T-cell (primary cell): ENCODE measurements around the gene PRRT4. TPM values are rescaled to one million over a fixed set of nuclear protein-coding genes. Genes with fewer than 3 reads are reported as not detected.
A peak's percentile ranks its signal among the peaks of the same experiment; 100 is the strongest.

Source experiments
- ATAC-seq, 4 experiments: fragments of 200-7000 bp in 3 of 4; fragments of 150-1000 bp in 1 of 4; cut with Tn5 transposase; replicated peaks in 1 of 4; 1 replicate in 3 of 4; 2 replicates in 1 of 4; pipeline ENCODE4 v1.10.0; 2021; ENCODE audit warnings: moderate library complexity in 3 of 4, mild to moderate bottlenecking in 2 of 4, moderate number of reproducible peaks in 1 of 4
- CTCF ChIA-PET, 2 donors: fragments of 300-600 bp; sonication (Branson Sonifier 250); formaldehyde crosslinking; loops; one replicate each; lab custom pipeline; 2022; ENCODE audit warnings: antibody characterized with exemption in 2 of 2; lab: Charles Lee
- POLR2A ChIA-PET, 2 donors: fragments of 300-600 bp; sonication (Branson Sonifier 250); formaldehyde crosslinking; loops; one replicate each; lab custom pipeline; 2022; ENCODE audit warnings: antibody characterized with exemption in 2 of 2; lab: Charles Lee
- DNase-seq, 35 experiments: peaks; one replicate each; pipeline versions ENCODE4 v3.0.0 to v3.0.0-alpha.2; 2013 to 2023
- H3K27ac ChIP-seq: one replicate; pipeline ENCODE4 v1.5.1; 2013; ENCODE audit warnings: low read length
- H3K27me3 ChIP-seq, 2 experiments: replicated peaks in 1 of 2; 1 replicate in 1 of 2; 2 replicates in 1 of 2; pipeline versions ENCODE4 v1.6.1 to v1.7.0; 2013; ENCODE audit warnings: low read length in 1 of 2, mixed read lengths in 1 of 2; ENCODE audit not compliant: control insufficient read depth in 2 of 2, insufficient read depth in 2 of 2; ENCODE audit errors: extremely low read depth in 1 of 2
- H3K36me3 ChIP-seq, 2 donors: 1 replicate in 1 of 2; 2 replicates in 1 of 2; pipeline versions ENCODE4 v1.6.1 to v1.7.0; 2013; ENCODE audit warnings: low read length in 1 of 2; ENCODE audit not compliant: control insufficient read depth in 2 of 2, insufficient read depth in 1 of 2; ENCODE audit errors: extremely low read depth in 1 of 2
- H3K4me1 ChIP-seq, 2 experiments: 1 replicate in 1 of 2; 2 replicates in 1 of 2; pipeline versions ENCODE4 v1.6.1 to v1.7.0; 2013; ENCODE audit warnings: low read length in 2 of 2, mixed read lengths in 1 of 2; ENCODE audit not compliant: insufficient read depth in 2 of 2, control insufficient read depth in 1 of 2; ENCODE audit errors: extremely low read depth in 1 of 2
- H3K4me3 ChIP-seq, 2 donors: 1 replicate in 1 of 2; 2 replicates in 1 of 2; pipeline versions ENCODE4 v1.5.1 to v1.7.0; 2013; ENCODE audit warnings: mild to moderate bottlenecking in 2 of 2, low read length in 1 of 2, moderate library complexity in 1 of 2; ENCODE audit not compliant: control insufficient read depth in 1 of 2; ENCODE audit errors: extremely low read depth in 1 of 2
- H3K9me3 ChIP-seq: 2 replicates; pipeline ENCODE4 v1.7.0; 2013
- H3K27ac Mint-ChIP-seq, 2 donors: one replicate each; pipeline ENCODE4 v1.8.0; 2020 to 2021; ENCODE audit warnings: mild to moderate bottlenecking in 2 of 2, mixed read lengths in 2 of 2
- H3K27me3 Mint-ChIP-seq, 2 donors: one replicate each; pipeline ENCODE4 v1.8.0; 2021 to 2022; ENCODE audit warnings: mixed read lengths in 2 of 2
- H3K36me3 Mint-ChIP-seq: one replicate; pipeline ENCODE4 v1.8.0; 2021; ENCODE audit warnings: mixed read lengths
- H3K4me1 Mint-ChIP-seq, 3 donors: one replicate each; pipeline ENCODE4 v1.8.0; 2020 to 2022; ENCODE audit warnings: mixed read lengths in 3 of 3, mild to moderate bottlenecking in 1 of 3
- H3K4me3 Mint-ChIP-seq, 3 donors: one replicate each; pipeline ENCODE4 v1.8.0; 2020 to 2022; ENCODE audit warnings: mild to moderate bottlenecking in 3 of 3, mixed read lengths in 3 of 3, moderate library complexity in 3 of 3
- H3K9me3 Mint-ChIP-seq, 3 donors: one replicate each; pipeline ENCODE4 v1.8.0; 2020 to 2022; ENCODE audit warnings: mixed read lengths in 3 of 3
- WGBS: methylation state at CpG from one replicate; pipeline ENCODE4 v1.1.5; 2013; ENCODE audit warnings: missing lambda C conversion rate; ENCODE audit not compliant: insufficient coverage; 5-methylcytosine and 5-hydroxymethylcytosine counted together
- total RNA-seq, 35 experiments: library from RNA in 6 of 35; stranded (reverse) in 6 of 35; fragments of 120-200 nt in 1 of 35; gene quantifications; one replicate each; pipeline versions ENCODE4 v1.2.1 to v1.2.4 and lab custom pipeline; 2013 to 2026

PRRT4 gene
- total RNA-seq, 5 donors from 2014 or later (not counting 1 experiment from before 2014, with no cell fraction given) = 0.15 to 1.1 (median 0.65) TPM

DNA sequence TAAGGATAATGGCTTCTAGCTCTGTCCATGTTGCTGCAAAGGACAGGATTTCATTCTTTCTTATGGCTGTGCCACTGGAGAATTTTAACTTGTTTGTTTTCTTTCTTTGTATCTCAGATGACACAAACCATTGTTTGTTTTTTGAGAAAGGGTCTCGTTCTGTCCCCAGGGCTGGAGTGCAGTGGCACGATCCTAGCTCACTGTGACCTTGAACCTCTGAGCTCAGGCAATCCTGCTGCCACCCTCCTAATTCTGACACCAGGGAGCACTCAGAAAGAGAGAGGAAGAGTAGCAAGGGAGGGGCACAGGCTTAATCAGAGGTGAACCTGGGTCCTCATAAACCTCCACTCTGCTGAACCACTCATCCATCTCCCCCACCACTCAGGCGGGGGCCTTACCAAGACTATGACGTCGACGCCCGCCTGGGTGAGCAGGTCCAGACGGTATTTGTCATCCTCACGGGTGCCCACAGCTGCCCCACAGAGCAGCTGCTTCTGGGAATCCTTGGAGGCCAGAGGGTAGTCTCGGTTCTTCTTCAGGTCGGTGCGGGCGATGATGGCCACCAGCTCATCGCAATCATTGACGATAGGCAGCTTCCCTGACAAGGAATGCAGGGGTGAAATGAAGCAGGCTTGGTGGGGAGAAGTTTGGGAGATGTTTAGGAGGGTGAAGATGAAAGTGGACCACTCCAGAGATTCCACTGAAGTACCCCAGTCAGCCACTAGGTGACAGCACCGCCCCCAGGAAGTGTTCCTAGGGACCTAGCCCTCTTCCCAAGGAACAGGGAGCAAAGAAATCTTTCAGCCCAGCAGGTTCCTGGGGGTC is 36.7 kb upstream of the PRRT4 start:
- H3K4me3 Mint-ChIP-seq = no peak overlapping the region
- peaks cover 38% of the 10 kb centered on the region for H3K36me3 Mint-ChIP-seq
- H3K36me3 ChIP-seq = peaks cover 13 to 70% of the 10 kb centered on the region in 2 donors
- H3K27ac Mint-ChIP-seq = no peak overlapping the region
- CTCF ChIA-PET = interaction anchor here (0.6 to 4.0 kb wide), 10 partner anchors 12 to 1172 kb away, joined by 3 to 59 read pairs (median 5); no protein-coding TSS in a partner anchor
- no peak overlapping the region for H3K27ac ChIP-seq
- peaks cover under 1 to 7% (median 2%) of the 10 kb centered on the region in 3 donors for H3K4me1 Mint-ChIP-seq
- H3K27me3 Mint-ChIP-seq = no peaks in the 10 kb centered on the region
- peak in 10 of 35 experiments; percentile 13 to 61 (median 32) for DNase-seq
- H3K9me3 ChIP-seq = no peaks in the 10 kb centered on the region
- no peaks in the 10 kb centered on the region for H3K9me3 Mint-ChIP-seq
- H3K4me3 ChIP-seq = no peak overlapping the region
- ATAC-seq = peak; percentile 32 to 61 (median 53)
- H3K4me1 ChIP-seq = no peaks in the 10 kb centered on the region
- POLR2A ChIA-PET = interaction anchor here in 1 of 2 donors (0.5 kb wide), 1 partner anchor 891 kb away, joined by 3 read pairs; no protein-coding TSS in a partner anchor
- H3K27me3 ChIP-seq = no peaks in the 10 kb centered on the region
- 86% methylated on average over 14 of the region's 16 CpGs for WGBS

DNA sequence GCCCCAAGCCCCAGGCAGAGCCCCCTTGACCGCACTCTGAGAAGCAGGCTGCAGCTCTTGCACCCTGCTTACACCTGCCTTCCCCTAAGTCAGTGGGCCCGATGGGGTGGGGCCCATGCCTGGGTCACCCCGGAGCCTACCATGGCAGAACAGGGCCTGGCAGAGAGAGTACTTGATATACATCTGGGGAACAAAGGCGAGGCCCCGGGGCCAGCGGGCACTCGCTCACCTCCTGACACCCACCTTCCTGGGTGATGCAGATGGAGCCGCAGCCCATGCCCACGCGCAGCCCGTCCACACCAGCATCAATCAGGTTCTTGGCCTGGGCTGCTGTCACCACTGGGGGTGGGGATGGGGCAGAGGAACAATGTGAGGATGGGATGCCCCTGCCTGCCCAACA is 34.9 kb upstream of the PRRT4 start:
- Histone ChIP-seq H3K4me1 (no peaks in the 10 kb centered on the region), H3K27ac (no peak overlapping the region), H3K4me3 (no peak overlapping the region), H3K27me3 (no peaks in the 10 kb centered on the region), H3K9me3 (no peaks in the 10 kb centered on the region), H3K36me3 (peaks cover 15 to 83% of the 10 kb centered on the region in 2 donors)
- ChIA-PET CTCF (interaction anchor here (2.2 to 4.0 kb wide), 3 partner anchors 30 to 64 kb away, joined by 11 to 59 read pairs (median 15); no protein-coding TSS in a partner anchor), POLR2A (no interaction called here)
- H3K27me3 Mint-ChIP-seq = no peaks in the 10 kb centered on the region
- H3K36me3 Mint-ChIP-seq = peaks cover 39% of the 10 kb centered on the region
- ATAC-seq = no peak
- no peak overlapping the region for H3K4me3 Mint-ChIP-seq
- no peak overlapping the region for H3K27ac Mint-ChIP-seq
- H3K4me1 Mint-ChIP-seq = peaks cover 0 to 2% (median 0%) of the 10 kb centered on the region in 3 donors
- DNase-seq = no peak
- WGBS = 95% methylated on average over 4 of the region's 11 CpGs
- H3K9me3 Mint-ChIP-seq = no peaks in the 10 kb centered on the region

DNA sequence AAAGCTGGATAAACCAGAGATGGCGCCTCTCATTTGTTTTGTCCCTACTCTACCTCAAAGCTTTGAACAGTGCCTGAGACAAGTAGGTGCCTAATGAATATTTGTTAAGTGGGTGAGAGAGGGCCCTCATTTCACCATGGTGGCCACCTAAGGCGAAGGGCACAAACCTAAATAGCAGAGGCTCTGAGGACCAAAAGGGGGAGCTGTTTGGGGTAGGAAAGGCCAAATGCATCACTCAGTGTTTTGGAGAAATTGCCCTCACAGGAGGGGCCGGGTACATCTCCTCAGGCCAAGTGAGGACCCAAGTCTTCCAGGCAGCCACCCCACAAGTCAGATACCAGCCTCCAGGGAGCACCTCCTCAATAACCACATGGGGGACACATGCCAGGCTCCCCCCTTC is 34.3 kb upstream of the PRRT4 start:
- no peaks in the 10 kb centered on the region for H3K9me3 Mint-ChIP-seq
- no peaks in the 10 kb centered on the region for H3K27me3 ChIP-seq
- ATAC-seq = no peak
- H3K4me1 Mint-ChIP-seq = no peaks in the 10 kb centered on the region
- no peaks in the 10 kb centered on the region for H3K9me3 ChIP-seq
- no peaks in the 10 kb centered on the region for H3K4me1 ChIP-seq
- WGBS = no CpG with 5 or more reads among the region's 3 CpGs
- H3K27ac Mint-ChIP-seq = no peak overlapping the region
- no peaks in the 10 kb centered on the region for H3K27me3 Mint-ChIP-seq
- ChIA-PET POLR2A (no interaction called here), CTCF (interaction anchor here (0.5 to 3.3 kb wide), 2 partner anchors 65 to 186 kb away, joined by 11 to 14 read pairs; no protein-coding TSS in a partner anchor)
- H3K36me3 ChIP-seq = peaks cover 12 to 78% of the 10 kb centered on the region in 2 donors
- no peak overlapping the region for H3K4me3 ChIP-seq
- no peak for DNase-seq
- peaks cover 33% of the 10 kb centered on the region for H3K36me3 Mint-ChIP-seq
- H3K4me3 Mint-ChIP-seq = no peak overlapping the region
- no peak overlapping the region for H3K27ac ChIP-seq

DNA sequence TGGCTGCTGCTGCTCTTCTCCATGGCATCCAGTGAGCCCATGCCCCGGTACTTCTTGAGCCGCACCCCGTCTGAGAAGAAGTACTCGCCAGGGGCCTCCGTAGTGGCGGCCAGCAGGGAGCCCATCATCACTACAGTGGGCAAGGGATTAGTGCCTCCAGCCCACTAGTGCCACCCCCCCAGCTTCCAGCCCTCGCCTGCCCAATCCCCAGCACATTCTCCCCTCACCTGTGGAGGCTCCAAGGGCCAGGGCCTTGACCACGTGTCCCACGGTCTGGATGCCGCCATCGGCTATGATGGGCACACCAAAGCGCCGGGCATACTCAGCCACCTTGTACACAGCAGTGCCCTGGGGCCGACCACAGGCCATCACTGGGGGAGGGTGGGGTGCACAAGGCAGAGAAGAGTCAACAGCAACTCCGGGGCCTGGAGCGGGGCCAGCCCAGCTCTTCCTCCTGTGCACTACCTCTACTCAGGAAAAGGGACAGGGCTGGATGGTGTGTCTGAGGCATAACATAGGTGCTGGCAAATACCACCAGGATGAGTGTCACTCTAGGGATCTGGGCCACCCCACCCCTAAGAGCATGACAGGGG is 33.5 kb upstream of the PRRT4 start:
- H3K27me3 ChIP-seq = no peaks in the 10 kb centered on the region
- Mint-ChIP-seq H3K4me1 (no peaks in the 10 kb centered on the region), H3K27me3 (no peaks in the 10 kb centered on the region), H3K9me3 (no peaks in the 10 kb centered on the region), H3K4me3 (no peak overlapping the region), H3K36me3 (peaks cover 27% of the 10 kb centered on the region), H3K27ac (no peak overlapping the region)
- 100% methylated on average over 8 of the region's 16 CpGs for WGBS
- H3K4me3 ChIP-seq = no peak overlapping the region
- H3K4me1 ChIP-seq = no peaks in the 10 kb centered on the region
- ChIA-PET CTCF (interaction anchor here in 1 of 2 donors (0.5 kb wide), 1 partner anchor 9 kb away, joined by 3 read pairs; no protein-coding TSS in a partner anchor), POLR2A (no interaction called here)
- no peak for DNase-seq
- no peak overlapping the region for H3K27ac ChIP-seq
- no peak for ATAC-seq
- H3K36me3 ChIP-seq = peaks cover 8 to 70% of the 10 kb centered on the region in 2 donors
- no peaks in the 10 kb centered on the region for H3K9me3 ChIP-seq

DNA sequence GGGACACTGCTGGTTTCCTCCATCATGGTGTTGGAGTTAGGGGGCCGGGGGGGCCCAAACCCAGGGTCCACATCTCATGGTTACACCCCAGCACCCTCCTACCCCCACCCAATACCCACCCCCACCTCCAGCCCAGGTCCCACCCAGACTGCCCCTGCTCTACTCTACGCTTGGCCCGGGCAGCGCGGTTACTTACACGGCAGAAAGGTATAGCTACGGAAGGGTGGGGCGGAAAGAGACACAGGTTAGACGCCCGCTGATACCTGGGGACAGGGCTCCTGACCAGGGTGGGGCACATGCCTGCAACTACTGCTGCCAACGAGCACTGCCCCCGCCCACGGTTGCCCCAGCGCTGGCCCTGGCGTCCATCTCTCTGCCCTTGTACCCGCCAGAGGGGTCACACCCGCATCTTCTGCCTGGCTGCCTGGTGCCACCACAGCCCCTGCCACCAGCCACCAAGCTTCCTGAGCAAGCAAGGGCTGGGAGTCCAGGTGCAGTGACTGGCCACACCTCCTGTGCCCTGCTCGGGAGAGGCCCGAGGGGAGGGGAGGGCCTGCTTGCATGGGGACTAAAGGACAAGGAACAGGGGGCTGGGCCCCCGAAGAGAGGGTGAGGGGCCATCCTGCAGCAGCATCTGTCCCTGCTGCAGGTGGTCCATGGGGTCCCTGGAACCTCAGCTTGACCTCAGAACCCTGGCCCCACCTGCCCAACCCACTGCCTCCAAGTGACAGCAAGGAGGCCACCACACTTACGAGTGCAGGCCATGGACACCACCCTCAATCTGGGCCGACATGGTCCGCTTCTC is 32.2 kb upstream of the PRRT4 start:
- no peak overlapping the region for H3K4me3 Mint-ChIP-seq
- Histone ChIP-seq H3K27ac (no peak overlapping the region), H3K4me1 (no peaks in the 10 kb centered on the region), H3K4me3 (no peak overlapping the region), H3K9me3 (no peaks in the 10 kb centered on the region), H3K27me3 (peaks cover 0 to 3% of the 10 kb centered on the region in 2 experiments), H3K36me3 (peaks cover 8 to 64% of the 10 kb centered on the region in 2 donors)
- H3K4me1 Mint-ChIP-seq = no peaks in the 10 kb centered on the region
- WGBS = 93% methylated on average over 19 of the region's 23 CpGs
- peaks cover 27% of the 10 kb centered on the region for H3K36me3 Mint-ChIP-seq
- H3K27ac Mint-ChIP-seq = no peak overlapping the region
- no peak for ATAC-seq
- H3K9me3 Mint-ChIP-seq = no peaks in the 10 kb centered on the region
- ChIA-PET POLR2A (no interaction called here), CTCF (interaction anchor here in 1 of 2 donors (0.6 kb wide), 1 partner anchor 12 kb away, joined by 3 read pairs; no protein-coding TSS in a partner anchor)
- H3K27me3 Mint-ChIP-seq = no peaks in the 10 kb centered on the region
- DNase-seq = no peak
